Gastroesophageal sphincter (tissue), 4 donors: ENCODE data around the gene TTC33. TPM values are rescaled to one million over a fixed set of nuclear protein-coding genes. Genes with fewer than 3 reads are reported as not detected.
"Not testable (repeated sequence)": the region's sequence is repeated elsewhere in the genome, so short reads cannot be mapped to it uniquely, and the experiment has no call there.

Source experiments
- ATAC-seq: fragments of 150-250 bp; one replicate; pipeline ENCODE4 v1.9.1; 2016; ENCODE audit warnings: mild to moderate bottlenecking, moderate library complexity
- H3K27ac ChIP-seq, 4 donors: fragments of 200-600 bp; sonication (generic) in 3 of 4; 1 replicate in 3 of 4; 2 replicates in 1 of 4; pipeline ENCODE4 v1.5.1; 2016 to 2019
- H3K27me3 ChIP-seq: fragments of 200-600 bp; sonication (generic); one replicate; pipeline ENCODE4 v1.5.1; 2019
- H3K36me3 ChIP-seq, 2 donors: fragments of 200-600 bp; sonication (generic); one replicate each; pipeline ENCODE4 v1.5.1; 2019; ENCODE audit warnings: control low read depth in 1 of 2
- H3K4me1 ChIP-seq, 3 donors: fragments of 200-600 bp; sonication (generic); 1 replicate in 2 of 3; 2 replicates in 1 of 3; pipeline ENCODE4 v1.5.1; 2016 to 2019; ENCODE audit warnings: control low read depth in 2 of 3
- H3K4me3 ChIP-seq, 2 donors: fragments of 200-600 bp; sonication (generic); one replicate each; pipeline ENCODE4 v1.5.1; 2019; ENCODE audit warnings: mild to moderate bottlenecking in 1 of 2, moderate library complexity in 1 of 2
- H3K9me3 ChIP-seq, 3 donors: fragments of 200-600 bp; sonication (generic); one replicate each; pipeline ENCODE4 v1.5.1; 2017 to 2019; ENCODE audit warnings: control low read depth in 2 of 3
- CTCF ChIP-seq, 4 experiments: fragments of 200-600 bp in 2 of 4; fragments of 450-650 bp in 2 of 4; sonication (generic) in 1 of 4; IDR thresholded peaks; one replicate each; pipeline ENCODE4 v1.5.1; 2017 to 2019; ENCODE audit warnings: antibody characterized with exemption in 4 of 4, mild to moderate bottlenecking in 2 of 4, moderate library complexity in 2 of 4
- EP300 ChIP-seq: sonication (generic); formaldehyde crosslinking; IDR thresholded peaks from one replicate; pipeline ENCODE4 v1.6.1; 2017; ENCODE audit warnings: antibody characterized with exemption, mild to moderate bottlenecking
- POLR2A ChIP-seq, 2 donors: fragments of 450-650 bp; IDR thresholded peaks; one replicate each; pipeline ENCODE4 v1.6.1; 2017; ENCODE audit warnings: antibody characterized with exemption in 2 of 2, mild to moderate bottlenecking in 2 of 2, moderate library complexity in 1 of 2
- POLR2AphosphoS5 ChIP-seq: sonication (generic); formaldehyde crosslinking; IDR thresholded peaks from one replicate; pipeline ENCODE4 v1.6.1; 2017; ENCODE audit warnings: antibody characterized with exemption
- WGBS, 2 donors: methylation state at CpG; one replicate each; pipeline ENCODE4 v1.1.5; 2018; ENCODE audit warnings: low coverage in 1 of 2; 5-methylcytosine and 5-hydroxymethylcytosine counted together
- total RNA-seq, 4 donors: library from RNA; depleted of rRNA; stranded (reverse); fragments of >200 nt; gene quantifications; one replicate each; pipeline ENCODE4 v1.1.0, GENCODE V29; 2016

The TTC33 gene
- total RNA-seq, 4 donors from 2014 or later = 23.2 to 27.7 (median 25.8) TPM

DNA sequence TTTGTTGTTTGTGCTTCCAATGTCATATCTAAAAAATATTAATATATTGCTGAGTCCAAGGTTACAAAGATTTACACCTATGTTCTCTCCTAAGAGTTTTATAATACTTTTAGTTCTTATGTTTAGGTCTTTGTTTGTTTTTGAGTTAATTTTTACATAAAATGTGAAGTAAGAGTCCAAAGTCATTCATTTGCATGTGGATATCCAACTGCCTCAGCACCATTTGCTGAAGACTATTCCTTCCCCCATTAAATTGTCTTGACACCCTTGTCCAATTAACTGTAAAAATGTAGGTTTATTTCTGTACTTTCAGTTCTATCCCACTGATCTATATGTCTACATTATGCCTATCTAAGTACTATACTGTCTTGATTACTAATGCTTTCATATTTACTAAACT, 35.7 kb downstream of the TTC33 start:
- ATAC-seq = no peak
- no peak overlapping the region for H3K27ac ChIP-seq
- H3K9me3 ChIP-seq = peaks cover 0 to 4% (median 0%) of the 10 kb centered on the region in 3 donors
- H3K36me3 ChIP-seq = peaks cover 0 to 55% of the 10 kb centered on the region in 2 donors
- H3K4me3 ChIP-seq = no peak overlapping the region
- H3K4me1 ChIP-seq = peaks cover 0 to 6% (median 0%) of the 10 kb centered on the region in 3 donors
- no peaks in the 10 kb centered on the region for H3K27me3 ChIP-seq
- TF ChIP-seq EP300 (no peak), CTCF (IDR thresholded peaks at IDR 0.05) (no peak), POLR2AphosphoS5 (no peak), POLR2A (IDR thresholded peaks at IDR 0.05) (no peak)

DNA sequence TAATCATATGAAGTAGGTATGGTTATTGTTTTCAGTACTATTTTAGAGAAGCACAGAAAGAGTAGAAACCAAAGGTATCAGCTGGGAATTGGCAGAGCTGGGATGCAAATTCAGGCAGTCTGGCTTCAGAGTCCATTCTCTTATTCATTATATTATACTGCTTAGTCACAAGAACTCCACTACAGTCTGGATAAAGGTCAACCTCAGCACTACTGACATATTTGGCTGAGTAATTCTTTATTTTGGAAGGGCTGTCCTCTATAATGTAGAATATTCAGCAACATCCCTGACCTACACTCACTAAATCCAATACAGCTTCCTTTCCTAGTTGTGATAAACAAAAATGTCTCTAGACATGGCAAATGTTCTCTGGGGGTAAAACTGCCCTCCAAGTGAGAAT, 38.5 kb downstream of the TTC33 start:
- H3K4me1 ChIP-seq = peaks cover 0 to 11% (median 0%) of the 10 kb centered on the region in 3 donors
- peaks cover 0 to 4% (median 0%) of the 10 kb centered on the region in 3 donors for H3K9me3 ChIP-seq
- peaks cover 0 to 37% of the 10 kb centered on the region in 2 donors for H3K36me3 ChIP-seq
- no peak for ATAC-seq
- no peak overlapping the region for H3K27ac ChIP-seq
- no peaks in the 10 kb centered on the region for H3K27me3 ChIP-seq
- no peak for TF ChIP-seq CTCF (IDR thresholded peaks at IDR 0.05)
- no peak for TF ChIP-seq EP300
- TF ChIP-seq POLR2AphosphoS5 = no peak
- no peak for TF ChIP-seq POLR2A (IDR thresholded peaks at IDR 0.05)
- H3K4me3 ChIP-seq = no peak overlapping the region

DNA sequence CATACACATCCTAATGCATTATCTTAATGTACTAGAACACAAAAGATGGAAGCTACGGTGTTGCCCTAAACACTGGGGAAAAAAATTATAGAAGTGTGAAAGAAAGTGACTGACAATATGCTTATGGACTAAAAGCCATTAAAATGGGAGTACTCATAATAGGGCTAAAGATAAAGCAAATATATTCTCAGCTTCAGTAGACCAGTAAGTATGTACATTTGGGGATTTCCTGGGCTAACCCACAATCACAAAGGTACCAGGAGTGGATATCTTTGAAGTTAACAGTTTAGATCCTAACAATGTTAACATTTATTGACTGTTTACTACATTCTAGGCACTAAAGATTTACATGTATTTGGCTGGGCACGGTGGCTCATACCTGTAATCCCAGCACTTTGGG, 39.2 kb downstream of the TTC33 start:
- H3K4me1 ChIP-seq = peaks cover 0 to 13% (median 0%) of the 10 kb centered on the region in 3 donors
- no peak overlapping the region for H3K27ac ChIP-seq
- no peaks in the 10 kb centered on the region for H3K27me3 ChIP-seq
- WGBS, 2 donors = 94 to 100% methylated on average over 2 of the region's 2 CpGs
- H3K4me3 ChIP-seq = no peak overlapping the region
- no peak for ATAC-seq
- H3K9me3 ChIP-seq = no peaks in the 10 kb centered on the region
- peaks cover 0 to 30% of the 10 kb centered on the region in 2 donors for H3K36me3 ChIP-seq
- TF ChIP-seq POLR2AphosphoS5 = no peak

GRCh38 chr5:40716000-40716399, 39.8 kb downstream of the TTC33 start:
- TF ChIP-seq CTCF (IDR thresholded peaks at IDR 0.05) (no peak), POLR2AphosphoS5 (no peak)
- Histone ChIP-seq H3K27ac (no peak overlapping the region), H3K36me3 (peaks cover 0 to 26% of the 10 kb centered on the region in 2 donors), H3K9me3 (no peaks in the 10 kb centered on the region), H3K27me3 (no peaks in the 10 kb centered on the region), H3K4me1 (peaks cover 0 to 13% (median 0%) of the 10 kb centered on the region in 3 donors), H3K4me3 (no peak overlapping the region)
- WGBS, 2 donors = 21 to 38% methylated on average over 2 of the region's 2 CpGs
- no peak for ATAC-seq

DNA sequence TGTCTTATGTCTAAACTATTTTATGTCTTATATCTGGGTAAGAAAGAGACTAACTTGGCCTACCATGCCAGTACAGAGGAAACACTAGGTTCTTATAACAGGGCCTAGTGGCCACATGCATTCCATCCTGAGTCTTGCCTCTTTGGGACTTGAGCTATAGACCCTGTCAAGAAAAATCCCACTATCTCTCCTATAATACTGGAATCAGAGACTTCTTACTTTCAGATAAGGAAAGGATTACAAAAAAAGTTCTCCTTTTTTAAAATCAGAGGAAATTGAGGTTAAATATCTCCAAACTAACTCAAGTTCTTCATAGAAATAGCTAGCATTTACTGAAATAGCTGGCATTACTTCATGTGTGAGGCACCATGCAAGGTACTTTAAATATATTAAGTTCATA, 41.8 kb downstream of the TTC33 start:
- Histone ChIP-seq H3K9me3 (peaks cover 0 to 5% (median 0%) of the 10 kb centered on the region in 3 donors), H3K4me3 (no peak overlapping the region), H3K27me3 (no peaks in the 10 kb centered on the region)

DNA sequence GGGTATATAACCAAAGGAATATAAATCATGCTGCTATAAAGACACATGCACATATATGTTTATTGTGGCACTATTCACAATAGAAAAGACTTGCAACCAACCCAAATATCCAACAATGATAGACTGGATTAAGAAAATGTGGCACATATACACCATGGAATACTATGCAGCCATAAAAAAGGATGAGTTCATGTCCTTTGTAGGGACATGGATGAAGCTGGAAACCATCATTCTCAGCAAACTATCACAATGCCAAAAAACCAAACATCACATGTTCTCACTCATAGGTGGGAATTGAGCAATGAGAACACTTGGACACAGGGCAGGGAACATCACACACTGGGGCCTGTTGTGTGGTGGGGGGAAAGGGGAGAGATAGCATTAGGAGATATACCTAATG, 45.2 kb downstream of the TTC33 start:
- peaks cover 0 to 10% (median 0%) of the 10 kb centered on the region in 3 donors for H3K9me3 ChIP-seq
- not testable (repeated sequence) for H3K4me3 ChIP-seq, H3K36me3 ChIP-seq, H3K4me1 ChIP-seq, H3K27me3 ChIP-seq, ATAC-seq, H3K27ac ChIP-seq

More for the DNA sequence above, 41.8 kb downstream of the TTC33 start:
- no peak overlapping the region for H3K27ac ChIP-seq
- peaks cover 0 to 13% (median 0%) of the 10 kb centered on the region in 3 donors for H3K4me1 ChIP-seq
- peaks cover 0 to 16% of the 10 kb centered on the region in 2 donors for H3K36me3 ChIP-seq
- ATAC-seq = no peak
- TF ChIP-seq POLR2A (IDR thresholded peaks at IDR 0.05) (no peak), EP300 (no peak), CTCF (IDR thresholded peaks at IDR 0.05) (no peak)

GRCh38 chr5:40705484-40705883, 50.3 kb downstream of the TTC33 start:
- H3K4me3 ChIP-seq, H3K36me3 ChIP-seq: not testable (repeated sequence)
- 93% methylated on average over 1 of the region's 1 CpG; no CpG with 5 or more reads in 1 of the 2 donors for WGBS, 2 donors

GRCh38 chr5:40702027-40702426, 53.7 kb downstream of the TTC33 start:
- Histone ChIP-seq H3K36me3 (peaks cover 0 to 10% of the 10 kb centered on the region in 2 donors), H3K9me3 (peaks cover 0 to 38% (median 0%) of the 10 kb centered on the region in 3 donors)
- H3K4me1 ChIP-seq, ATAC-seq, H3K27ac ChIP-seq, H3K4me3 ChIP-seq, H3K27me3 ChIP-seq: not testable (repeated sequence)

More at GRCh38 chr5:40705484-40705883, 50.3 kb downstream of the TTC33 start:
- ATAC-seq, H3K27ac ChIP-seq, H3K27me3 ChIP-seq, H3K4me1 ChIP-seq: not testable (repeated sequence)
- peaks cover 0 to 39% (median 0%) of the 10 kb centered on the region in 3 donors for H3K9me3 ChIP-seq
